ENCODE data around the gene PTPMT1.

PTPMT1 gene

DNA sequence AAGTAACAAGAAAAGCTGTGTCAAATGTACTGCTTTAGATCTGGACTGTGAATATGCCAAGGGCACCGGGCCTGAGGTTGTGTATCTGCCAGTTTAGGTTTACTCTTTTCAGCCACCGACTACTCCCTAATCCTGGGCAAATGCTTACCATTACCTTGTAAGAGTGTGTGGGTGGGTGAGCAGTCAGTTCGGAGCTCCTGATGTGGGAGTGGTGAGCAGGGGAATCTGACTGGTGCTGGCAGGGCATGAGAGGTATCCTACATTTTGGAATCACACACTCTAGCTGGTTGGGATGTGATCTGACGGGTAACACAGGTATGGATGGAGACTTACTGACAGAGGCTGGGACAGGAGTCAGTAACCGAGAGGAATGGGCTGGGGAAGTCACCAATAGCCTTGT, 18.4 kb downstream of the PTPMT1 start:
- DNase-seq (ENCODE audit: low spot score), result no peak

DNA sequence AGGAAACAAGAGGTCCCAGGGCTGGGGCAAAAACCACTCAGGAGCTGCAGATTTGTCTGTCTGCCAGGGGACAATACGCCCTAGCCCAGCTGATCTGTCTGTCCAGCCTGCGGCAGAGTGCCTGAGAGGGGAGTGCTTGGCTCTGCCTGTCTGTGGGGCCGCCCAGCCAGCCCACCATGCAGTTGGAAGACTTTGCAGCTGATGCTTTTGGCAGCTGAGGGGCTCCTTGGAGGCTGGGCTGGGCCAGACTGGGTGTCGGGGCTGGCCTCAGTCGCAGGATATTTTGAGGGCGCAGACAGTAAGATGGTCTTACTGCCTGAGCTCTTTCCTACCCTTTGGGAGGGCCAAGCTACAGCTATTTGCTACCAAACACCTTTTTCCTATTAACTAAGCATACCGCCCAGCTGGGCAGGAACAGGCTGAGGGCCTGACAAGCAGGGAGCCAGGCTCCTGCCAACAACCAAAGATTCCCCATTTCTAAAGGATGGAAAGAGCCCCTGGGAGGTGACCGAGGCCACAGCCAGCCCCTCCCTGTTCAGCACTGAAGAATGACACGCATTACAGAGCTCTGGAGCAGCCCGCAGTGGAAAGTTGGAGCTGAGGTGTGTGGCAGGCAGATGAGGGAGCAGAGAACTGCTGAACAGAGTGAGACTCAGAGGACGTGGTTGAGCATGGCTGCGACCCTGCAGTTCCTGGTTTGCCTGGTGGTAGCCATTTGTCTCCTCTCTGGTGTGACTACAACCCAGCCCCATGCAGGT, 20.9 kb downstream of the PTPMT1 start, which contains the start of gene FAM180B:
Gene FAM180B, plus strand, starts transcription at position 581 of the 758 bp plus-strand sequence. Its CDS starts 91 bp downstream, at position 672.
- no peak for DNase-seq (ENCODE audit: low spot score)

DNA sequence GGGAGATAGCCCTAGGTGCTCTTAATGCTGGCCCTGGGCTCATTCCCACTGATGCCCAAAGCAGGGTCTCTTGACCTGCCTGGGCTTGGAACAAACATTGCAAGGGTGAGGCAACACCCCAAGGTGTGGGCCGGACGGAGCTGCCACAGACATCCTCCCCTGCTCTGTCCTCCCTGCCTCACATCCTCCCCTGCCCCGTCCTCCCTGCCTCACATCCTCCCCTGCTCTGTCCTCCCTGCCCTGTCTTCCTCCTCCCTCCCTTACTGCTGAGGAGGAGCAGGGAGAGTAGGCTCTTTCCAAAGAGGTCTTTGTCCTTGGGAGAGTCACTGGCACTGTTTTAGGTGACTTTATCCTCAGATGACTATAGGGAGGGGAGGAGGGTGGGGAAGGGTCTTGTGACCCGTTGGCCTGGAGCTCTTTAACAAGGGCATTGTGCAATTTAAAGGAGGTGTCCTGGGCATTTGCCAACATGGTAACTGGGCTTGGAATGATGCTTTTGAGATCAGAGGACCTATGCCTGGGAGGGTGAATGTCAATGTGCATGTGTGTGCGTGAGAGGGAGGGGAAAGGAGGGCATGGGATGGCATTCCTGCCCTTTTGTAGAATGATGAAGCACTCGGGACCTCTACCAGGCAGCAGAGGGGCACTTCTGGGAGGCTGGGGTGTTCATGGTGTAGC, 21.8 kb downstream of the PTPMT1 start:
- DNase-seq (ENCODE audit: low spot score), result peak; percentile 36

DNA sequence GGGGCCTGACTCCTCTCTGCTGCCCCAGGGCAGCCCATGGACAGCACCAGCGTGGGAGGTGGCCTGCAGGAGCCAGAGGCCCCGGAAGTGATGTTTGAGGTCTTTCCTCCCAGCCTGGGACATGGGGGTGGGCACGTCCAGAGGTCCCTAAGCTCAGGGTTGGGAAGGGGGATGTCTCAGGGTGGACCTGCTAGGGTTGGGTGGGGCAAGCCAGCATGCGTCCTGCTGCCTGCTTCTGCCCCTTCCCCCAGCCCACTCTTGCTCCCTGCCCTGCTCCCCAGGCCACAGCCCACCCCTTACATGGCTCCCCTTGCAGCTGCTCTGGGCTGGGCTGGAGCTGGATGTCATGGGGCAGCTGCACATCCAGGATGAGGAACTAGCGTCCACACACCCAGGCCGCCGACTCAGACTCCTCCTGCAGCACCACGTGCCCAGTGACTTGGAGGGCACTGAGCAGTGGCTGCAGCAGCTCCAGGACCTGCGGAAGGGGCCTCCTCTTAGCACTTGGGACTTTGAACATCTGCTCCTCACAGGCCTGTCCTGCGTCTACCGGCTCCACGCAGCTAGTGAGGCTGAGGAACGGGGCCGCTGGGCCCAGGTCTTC, 22.4 kb downstream of the PTPMT1 start:
- peak; percentile 65 for DNase-seq (ENCODE audit: low spot score)

DNA sequence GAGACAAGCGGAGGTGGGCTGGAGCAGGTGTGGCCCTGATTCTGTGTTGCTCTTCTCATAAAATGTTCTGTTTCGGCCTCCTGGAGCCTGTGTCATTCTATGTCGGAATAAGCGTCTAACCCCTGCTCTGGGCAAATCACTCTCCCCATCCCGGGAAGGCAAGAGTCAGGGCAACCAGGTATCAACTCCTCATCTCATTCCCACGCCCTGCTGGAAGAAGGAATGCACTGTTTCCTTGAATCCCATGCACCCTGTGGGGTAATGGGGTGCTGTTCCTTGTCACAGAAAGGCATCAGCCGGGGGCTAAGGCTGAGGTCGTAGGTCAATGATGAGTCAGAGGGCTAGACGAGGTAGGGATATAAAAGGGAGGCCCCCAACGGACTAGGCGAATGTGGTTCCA, 23.7 kb downstream of the PTPMT1 start:
- no peak for DNase-seq (ENCODE audit: low spot score)

DNA sequence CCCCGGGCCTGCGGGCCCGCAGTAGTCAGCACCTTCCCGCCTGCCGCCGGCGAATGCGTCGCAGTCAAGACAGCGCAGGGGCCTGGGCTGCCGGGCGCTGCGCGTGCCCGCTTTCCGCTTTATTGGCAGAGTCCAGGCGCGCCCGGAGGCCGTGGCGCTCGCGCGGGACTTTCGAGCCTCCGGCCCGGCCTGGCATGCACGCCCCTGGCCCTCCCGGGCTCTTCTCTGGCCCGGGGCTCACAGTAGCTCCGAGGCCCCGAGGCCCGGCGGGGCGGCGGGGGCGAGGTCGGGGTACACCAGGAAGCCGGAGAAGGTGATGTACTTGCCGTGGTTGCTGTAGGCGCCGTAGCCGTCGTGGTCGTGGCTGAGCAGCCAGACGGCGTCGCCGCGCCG, 24.2 kb downstream of the PTPMT1 start:
- no peak for DNase-seq (ENCODE audit: low spot score)

DNA sequence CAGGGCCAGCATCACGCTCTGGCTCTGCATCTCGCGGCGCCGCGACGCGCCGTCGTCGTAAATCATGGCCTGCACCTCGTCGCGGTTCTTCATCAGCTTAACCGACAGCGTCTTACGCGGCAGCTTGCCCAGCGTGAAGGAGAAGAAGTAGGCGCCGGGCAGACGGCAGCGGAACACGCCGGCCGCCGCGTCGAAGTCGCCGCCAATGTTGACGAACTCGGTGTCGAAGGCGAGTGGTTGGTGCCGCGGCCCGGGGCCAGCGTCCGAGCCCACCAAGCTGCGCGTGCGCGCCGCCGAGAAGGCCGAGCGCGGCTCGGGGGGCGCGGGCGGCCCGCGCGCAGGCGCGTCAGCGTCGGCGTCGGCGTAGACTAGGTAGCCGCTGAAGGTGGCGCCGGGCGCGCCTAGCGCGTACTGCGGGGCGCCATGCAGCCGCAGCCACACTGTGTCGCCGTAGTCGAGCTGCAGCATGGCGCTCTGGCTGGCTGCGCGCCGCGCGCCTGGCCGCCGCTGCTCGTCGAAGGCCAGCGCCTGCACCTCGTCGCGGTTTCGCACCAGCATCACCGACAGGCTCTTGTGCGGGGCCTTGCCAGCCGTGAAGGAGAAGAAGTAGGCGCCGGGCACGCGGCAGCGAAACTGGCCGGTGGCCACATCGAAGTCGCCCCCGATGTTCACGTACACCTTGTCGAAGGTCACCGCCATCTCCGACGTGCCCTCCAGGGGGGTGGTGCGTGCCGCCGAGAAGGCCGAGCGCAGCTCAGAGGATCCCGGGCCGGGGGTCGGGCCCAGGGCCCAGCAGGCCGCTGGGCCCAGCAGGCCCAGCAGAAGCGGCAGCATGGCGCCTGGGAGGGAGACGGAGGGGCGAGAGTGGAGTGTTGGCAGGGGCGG, 24.8 kb downstream of the PTPMT1 start:
- no peak for DNase-seq (ENCODE audit: low spot score)

DNA sequence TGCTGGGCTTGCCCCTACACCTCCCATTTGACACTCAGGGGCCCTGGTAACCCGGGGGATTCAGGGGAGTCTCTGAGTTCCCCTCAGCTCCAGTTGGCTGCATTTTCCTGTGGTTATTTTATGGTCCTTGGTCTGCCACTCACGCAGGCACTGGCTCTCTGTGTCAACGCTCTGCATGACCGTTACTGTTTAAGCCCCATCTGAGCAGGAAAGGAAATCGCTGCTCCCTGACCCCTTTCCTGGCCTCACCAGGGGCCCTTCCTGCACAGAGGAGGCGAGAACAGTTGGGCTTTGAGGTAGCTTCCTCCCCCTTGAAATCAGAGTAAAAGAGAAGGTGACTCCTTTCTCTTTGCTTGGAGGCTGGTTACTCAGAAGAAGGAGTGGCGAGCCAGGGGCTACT, 26.4 kb downstream of the PTPMT1 start:
- DNase-seq (ENCODE audit: low spot score), result no peak

DNA sequence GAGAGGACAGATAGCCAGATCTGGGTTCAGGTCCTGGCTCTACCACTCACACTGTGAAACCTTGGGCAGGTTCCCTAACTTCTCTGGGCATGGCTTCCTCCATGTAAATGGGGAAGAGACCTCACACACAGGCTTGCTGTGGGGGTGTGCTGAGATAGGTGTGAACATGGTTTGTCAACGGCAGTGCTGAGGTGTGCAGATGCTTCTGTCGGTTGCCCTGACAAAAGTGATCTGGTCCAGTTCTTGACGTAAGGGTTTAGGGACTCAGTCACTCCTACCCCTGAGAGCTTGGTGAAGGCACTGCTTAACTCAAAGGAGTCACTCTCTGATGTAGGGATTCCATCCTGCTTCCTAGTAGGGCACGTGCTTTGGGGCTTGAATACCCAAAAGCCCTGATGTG, 26.9 kb downstream of the PTPMT1 start:
- no peak for DNase-seq (ENCODE audit: low spot score)

DNA sequence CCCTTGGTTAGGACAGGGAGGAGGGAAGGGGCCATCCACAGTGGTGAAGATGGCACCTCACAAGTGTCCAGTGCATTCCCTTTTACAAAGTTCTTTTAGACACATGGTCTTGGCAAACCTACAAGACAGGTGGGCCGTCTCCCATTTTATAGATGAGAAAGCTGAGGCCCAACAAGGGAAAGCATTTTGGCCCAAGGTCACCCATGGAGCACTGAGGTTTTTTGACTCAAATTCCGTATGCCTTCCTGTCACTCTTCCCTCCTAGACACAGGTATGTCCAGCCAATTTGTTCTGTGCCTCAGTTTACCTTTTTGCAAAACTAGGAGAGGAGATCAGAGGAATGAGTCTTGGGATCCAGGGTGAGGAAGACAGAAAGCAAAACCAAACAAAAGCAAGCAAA, 27.6 kb downstream of the PTPMT1 start:
- DNase-seq (ENCODE audit: low spot score), result no peak

DNA sequence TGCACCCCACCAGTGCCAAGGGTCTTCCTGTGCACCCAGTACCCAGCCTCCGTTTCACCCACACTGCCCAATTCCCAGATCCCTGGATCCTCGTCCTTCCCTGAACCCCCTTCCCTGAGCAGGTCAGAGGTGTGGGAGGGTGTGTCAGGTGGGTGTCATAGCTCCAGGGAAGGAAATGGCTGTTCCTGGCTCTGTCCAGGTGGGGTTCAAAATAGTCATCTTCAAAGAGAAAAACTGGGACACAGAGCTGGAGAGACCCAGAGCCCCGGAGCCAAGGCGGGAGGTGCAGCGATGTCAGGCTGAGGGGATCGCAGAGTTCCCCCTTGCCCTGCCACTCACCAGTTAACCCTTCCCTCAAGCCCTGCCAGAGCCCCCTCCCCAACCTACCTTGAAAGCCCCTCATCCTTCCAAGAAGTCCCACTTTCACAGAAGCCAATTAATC, 28.1 kb downstream of the PTPMT1 start:
- no peak for DNase-seq (ENCODE audit: low spot score)

DNA sequence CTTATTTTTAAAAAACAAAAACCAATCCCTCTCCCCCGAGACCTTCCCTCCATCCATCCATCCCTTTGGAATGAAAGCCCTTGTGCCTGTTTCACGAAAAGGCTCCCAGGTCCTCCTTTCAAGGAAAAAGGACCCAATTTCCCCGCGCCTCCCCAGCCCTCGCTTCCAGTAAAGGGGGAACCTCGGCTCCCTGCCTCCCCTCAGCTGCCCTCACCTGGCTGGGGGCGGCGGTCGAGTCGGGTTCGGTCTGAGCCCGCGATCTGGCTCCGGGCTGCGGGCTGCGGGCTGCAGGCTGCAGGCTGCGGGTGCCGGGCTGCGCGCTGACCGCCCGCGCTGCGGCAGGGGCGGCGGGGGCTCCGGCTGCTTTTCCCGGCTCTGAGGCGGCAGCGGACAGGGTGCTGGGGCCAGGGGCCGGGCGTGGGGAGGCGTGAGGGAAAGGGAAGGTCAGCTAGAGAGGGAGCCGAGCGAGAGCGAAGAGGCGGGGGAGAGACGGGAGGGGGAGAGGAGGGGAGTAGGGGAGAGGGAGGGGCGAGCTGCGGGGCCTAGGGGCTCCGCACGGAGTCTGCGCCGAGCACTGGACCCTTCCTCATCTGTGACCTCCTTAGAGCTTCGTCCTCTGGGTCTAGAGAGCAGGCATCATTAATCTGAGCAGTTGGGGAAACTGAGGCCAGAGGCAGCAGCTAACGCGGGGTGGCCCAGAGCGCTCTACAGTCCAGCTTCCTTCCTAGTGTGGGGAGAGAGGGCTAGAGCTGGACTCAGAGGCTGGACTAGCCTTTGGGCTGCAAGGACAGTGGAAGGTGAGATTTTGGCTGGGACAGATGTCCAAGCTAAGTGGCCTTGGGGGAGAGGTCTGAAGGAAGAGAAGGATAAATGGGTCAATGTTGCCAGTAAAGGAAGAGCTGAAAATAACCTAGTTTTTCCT, 28.8 kb downstream of the PTPMT1 start, which contains the start of gene C1QTNF4:
Gene C1QTNF4, minus strand, starts transcription at position 478 of the 922 bp plus-strand sequence. CDS start 3,601 bp downstream, outside the sequence.
- no peak for DNase-seq (ENCODE audit: low spot score)

DNA sequence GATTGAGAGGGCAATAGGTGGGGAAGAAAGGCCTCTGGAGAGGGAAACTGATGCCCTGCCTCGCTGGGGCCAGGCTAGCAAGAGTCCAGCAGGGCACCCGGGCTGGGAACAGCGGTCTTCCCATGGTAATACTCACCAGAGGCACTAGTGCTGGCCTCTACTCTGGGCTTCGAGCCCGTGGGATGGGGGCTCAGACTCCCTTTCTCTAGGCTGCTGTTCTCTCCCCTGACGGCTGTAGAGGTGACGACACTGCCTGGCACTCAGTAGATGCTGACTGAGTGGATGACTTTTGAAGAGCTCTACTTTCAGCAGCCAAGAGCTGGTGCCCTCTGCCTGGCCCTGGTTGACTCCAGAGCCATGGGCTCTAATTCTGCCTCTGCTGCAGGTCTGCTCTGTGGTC, 29.6 kb downstream of the PTPMT1 start:
- no peak for DNase-seq (ENCODE audit: low spot score)

DNA sequence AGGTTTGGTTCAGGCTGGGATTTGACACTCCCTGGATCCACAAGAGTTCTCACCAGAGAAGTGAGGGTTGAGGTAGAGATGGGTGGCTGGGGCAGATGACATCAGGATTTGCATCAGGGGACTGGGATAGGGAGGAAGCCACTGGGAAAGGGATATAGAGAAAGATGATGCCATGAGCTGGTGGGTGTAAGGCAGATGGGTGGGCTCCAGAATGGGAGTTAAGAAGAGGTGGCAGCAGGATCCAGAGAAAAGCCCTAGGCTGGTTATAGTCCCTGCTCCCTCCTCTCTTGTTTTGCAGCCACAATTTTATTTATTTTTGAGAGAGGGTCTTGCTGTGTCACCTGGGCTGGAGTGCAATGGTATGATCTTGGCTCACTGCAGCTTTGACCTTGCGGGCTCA, 30.6 kb downstream of the PTPMT1 start:
- no peak for DNase-seq (ENCODE audit: low spot score)

DNA sequence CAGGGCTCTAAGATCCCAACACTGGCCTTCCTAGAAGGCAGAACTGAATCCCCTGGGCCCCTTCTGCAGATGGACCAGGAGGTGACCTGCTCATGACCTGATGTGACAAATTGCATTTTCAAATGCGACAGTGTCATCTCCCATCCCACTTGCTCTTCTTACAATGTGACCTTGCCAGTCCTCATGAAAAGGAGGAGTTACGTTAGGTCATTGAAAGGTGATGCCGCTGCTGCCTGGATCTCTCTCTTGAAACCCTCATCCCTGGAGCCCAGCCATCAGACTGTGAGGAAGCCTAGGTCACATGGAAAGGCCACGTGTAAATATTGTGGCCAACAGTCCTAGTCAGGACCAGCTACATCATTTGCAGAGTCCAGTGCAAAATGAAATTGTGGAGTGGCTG, 34.5 kb downstream of the PTPMT1 start:
- DNase-seq (ENCODE audit: low spot score), result no peak

DNA sequence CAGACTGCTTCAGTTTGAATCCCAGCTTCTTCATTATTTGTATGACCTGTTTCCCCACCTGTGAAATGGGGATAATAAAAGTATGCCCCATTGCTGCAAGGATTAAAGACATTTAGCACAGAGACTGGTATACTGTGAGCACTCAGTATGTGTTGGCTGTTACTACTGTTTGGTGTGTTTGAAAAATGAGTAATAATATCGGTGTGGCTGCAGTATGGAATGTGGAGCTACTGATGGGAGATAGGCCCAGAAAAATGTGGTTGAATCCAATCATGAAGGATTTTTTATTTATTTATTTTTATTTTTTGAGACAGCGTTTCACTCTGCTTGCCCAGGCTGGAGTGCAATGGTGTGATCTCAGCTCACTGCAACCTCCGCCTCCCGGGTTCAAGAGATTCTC, 37.9 kb downstream of the PTPMT1 start:
- DNase-seq (ENCODE audit: low spot score), result no peak

DNA sequence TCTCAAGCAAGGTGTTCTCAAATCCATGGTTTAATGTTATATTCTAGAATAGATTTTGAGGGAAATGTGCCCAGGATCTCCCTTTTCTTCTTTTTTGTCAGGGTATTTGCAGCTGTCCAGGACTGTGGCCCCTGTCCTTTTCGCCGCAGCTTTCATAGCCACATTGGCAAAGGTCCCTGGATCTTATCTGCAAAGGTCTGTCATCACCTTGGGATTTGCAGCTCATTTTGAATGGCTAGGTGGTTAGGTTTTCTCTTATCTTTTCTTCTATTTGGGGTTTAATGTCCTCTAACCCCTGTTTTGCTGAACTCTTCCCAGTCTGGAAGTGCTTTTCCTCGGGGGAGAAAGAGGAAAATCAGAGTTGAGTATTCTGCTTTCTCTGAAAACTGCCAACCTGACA, 40.5 kb downstream of the PTPMT1 start:
- DNase-seq (ENCODE audit: low spot score), result no peak

DNA sequence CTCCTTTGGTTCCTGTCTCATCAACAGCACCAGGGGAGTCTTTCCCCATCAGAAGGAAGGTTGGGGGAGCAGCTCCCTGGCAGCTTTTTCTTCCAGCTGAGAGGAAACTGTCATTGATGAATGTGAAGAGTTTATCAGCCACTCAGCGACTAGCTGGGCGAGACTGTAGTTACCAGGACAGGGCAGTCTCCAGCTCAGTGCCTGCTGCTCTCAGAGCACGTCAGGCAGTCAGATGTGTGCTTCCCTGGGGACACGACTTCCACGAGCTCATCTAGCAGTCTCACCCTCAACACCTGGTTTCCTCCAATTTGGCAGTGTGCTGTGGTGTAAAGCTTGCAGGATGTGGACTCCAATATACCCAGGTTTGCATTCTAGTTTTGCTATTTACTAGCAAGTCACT, 41.3 kb downstream of the PTPMT1 start:
- no peak for DNase-seq (ENCODE audit: low spot score)

DNA sequence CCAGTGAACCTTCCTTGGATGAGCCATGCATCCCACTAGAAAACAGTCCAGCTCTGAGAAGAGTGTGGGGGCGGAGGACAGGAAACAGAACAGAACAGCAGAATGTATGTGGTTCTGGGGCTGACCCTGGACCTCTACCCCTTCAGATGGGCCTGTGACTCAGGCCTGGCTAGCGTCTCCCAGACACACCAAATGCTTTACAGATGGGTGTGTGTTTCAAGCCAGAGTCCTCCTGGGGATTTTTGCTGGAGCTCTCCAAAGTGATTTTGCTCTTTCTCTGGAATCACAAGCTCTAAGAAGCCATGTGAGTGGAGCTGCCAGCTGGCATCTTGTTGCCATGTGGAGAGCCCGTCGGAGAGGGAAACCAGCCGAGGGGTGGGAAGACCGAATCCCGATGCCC, 42.0 kb downstream of the PTPMT1 start:
- no peak for DNase-seq (ENCODE audit: low spot score)

DNA sequence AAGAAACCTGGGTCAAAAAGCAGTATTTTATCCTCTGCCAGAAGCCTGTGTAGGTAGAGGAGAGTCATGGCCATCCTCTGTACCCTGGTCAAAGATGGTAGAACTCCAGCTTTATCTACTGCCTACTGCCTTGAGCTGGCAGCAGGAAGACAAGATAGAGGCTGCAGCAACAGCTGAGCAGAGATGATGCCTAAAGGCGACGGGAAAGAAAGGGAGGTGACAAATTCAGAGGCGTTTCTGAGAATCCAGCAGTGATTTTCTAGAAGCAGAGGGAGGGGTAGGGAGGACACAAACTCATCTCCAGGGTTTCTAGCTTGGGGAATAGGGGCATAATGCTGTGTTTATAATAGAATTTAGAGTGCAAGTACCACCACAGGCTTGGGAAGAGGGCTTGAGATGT, 44.3 kb downstream of the PTPMT1 start:
- no peak for DNase-seq (ENCODE audit: low spot score)

DNA sequence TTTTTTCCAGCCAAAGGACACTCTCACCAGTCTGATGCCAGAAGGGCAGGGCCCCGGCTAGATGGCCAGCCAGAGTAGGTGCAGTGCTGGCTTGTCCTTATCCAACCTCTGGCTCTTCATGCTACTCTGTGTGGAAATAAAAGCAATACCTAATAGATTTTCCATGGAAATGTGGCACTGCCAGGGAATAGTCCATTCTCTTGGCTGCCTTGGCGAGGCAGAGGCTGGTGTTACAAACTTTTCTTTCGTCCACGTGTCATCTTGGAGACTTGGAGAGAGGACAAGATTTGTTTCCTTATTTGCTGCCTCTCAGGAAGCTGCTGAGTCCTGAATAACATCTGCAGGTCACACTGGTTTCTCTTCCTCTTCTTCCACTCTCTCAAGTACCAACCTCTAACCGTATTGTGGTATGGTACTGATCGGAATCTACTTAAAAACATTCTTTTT, 46.0 kb downstream of the PTPMT1 start:
- peak; percentile 89 for DNase-seq (ENCODE audit: low spot score)

All from pons (tissue), 1 donor.